Measurements from ENCODE around the gene WDTC1.

GRCh38 chr1:27267153-27267552 lies 32.7 kb downstream of the WDTC1 start:
- TF ChIP-seq, protein P1, sequence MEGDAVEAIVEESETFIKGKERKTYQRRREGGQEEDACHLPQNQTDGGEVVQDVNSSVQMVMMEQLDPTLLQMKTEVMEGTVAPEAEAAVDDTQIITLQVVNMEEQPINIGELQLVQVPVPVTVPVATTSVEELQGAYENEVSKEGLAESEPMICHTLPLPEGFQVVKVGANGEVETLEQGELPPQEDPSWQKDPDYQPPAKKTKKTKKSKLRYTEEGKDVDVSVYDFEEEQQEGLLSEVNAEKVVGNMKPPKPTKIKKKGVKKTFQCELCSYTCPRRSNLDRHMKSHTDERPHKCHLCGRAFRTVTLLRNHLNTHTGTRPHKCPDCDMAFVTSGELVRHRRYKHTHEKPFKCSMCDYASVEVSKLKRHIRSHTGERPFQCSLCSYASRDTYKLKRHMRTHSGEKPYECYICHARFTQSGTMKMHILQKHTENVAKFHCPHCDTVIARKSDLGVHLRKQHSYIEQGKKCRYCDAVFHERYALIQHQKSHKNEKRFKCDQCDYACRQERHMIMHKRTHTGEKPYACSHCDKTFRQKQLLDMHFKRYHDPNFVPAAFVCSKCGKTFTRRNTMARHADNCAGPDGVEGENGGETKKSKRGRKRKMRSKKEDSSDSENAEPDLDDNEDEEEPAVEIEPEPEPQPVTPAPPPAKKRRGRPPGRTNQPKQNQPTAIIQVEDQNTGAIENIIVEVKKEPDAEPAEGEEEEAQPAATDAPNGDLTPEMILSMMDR (IDR thresholded peaks at IDR 0.05), result no peak
- TF ChIP-seq POLR2AphosphoS5 (IDR thresholded peaks at IDR 0.05; ENCODE audit: low read depth, low read length), result no peak
- TF ChIP-seq, protein P2, sequence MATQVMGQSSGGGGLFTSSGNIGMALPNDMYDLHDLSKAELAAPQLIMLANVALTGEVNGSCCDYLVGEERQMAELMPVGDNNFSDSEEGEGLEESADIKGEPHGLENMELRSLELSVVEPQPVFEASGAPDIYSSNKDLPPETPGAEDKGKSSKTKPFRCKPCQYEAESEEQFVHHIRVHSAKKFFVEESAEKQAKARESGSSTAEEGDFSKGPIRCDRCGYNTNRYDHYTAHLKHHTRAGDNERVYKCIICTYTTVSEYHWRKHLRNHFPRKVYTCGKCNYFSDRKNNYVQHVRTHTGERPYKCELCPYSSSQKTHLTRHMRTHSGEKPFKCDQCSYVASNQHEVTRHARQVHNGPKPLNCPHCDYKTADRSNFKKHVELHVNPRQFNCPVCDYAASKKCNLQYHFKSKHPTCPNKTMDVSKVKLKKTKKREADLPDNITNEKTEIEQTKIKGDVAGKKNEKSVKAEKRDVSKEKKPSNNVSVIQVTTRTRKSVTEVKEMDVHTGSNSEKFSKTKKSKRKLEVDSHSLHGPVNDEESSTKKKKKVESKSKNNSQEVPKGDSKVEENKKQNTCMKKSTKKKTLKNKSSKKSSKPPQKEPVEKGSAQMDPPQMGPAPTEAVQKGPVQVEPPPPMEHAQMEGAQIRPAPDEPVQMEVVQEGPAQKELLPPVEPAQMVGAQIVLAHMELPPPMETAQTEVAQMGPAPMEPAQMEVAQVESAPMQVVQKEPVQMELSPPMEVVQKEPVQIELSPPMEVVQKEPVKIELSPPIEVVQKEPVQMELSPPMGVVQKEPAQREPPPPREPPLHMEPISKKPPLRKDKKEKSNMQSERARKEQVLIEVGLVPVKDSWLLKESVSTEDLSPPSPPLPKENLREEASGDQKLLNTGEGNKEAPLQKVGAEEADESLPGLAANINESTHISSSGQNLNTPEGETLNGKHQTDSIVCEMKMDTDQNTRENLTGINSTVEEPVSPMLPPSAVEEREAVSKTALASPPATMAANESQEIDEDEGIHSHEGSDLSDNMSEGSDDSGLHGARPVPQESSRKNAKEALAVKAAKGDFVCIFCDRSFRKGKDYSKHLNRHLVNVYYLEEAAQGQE (IDR thresholded peaks at IDR 0.05; ENCODE audit: insufficient read depth in 1 of 2, low read depth in 2 of 2, low read length in 1 of 2), result no peak
